GM12878 (cell line): Measurements from ENCODE around the gene N4BP3.

Experiments
- ATF2 ChIP-seq: IDR thresholded peaks from 2 replicates; pipeline ENCODE4 v1.6.1; 2012; ENCODE audit warnings: low read length, inconsistent platforms
- EZH2 ChIP-seq: IDR thresholded peaks from 2 replicates; pipeline ENCODE4 v1.6.1; 2012; ENCODE audit warnings: low read depth, mild to moderate bottlenecking, control low read depth, inconsistent platforms, low read length, borderline replicate concordance; ENCODE audit not compliant: control insufficient read depth
- GATAD2B ChIP-seq: fragments of 450-650 bp; conservative IDR thresholded peaks from 2 replicates; pipeline ENCODE4 v1.6.1; 2017; ENCODE audit warnings: low read depth, mild to moderate bottlenecking, moderate library complexity
- RB1 ChIP-seq: fragments of 450-650 bp; formaldehyde crosslinking; IDR thresholded peaks from 2 replicates; pipeline ENCODE4 v1.6.1; 2017; ENCODE audit warnings: mild to moderate bottlenecking, borderline replicate concordance
- SP1 ChIP-seq: IDR thresholded peaks from one replicate; pipeline ENCODE4 v1.6.1; 2011; ENCODE audit warnings: low read depth, low read length
- TF ChIP-seq, protein P1 (sequence below): fragments of 450-650 bp; formaldehyde crosslinking; IDR thresholded peaks from 2 replicates; pipeline ENCODE4 v1.4.0; 2022; ENCODE audit warnings: mild to moderate bottlenecking, moderate library complexity
- TF ChIP-seq, protein P2 (sequence below), 3 experiments: IDR thresholded peaks in 2 of 3; conservative IDR thresholded peaks in 1 of 3; 2 replicates each; pipeline ENCODE4 v1.5.1; 2011; ENCODE audit warnings: low read depth in 3 of 3, low read length in 3 of 3, mild to moderate bottlenecking in 3 of 3, control low read depth in 2 of 3, moderate library complexity in 2 of 3, inconsistent platforms in 1 of 3, mixed read lengths in 1 of 3; ENCODE audit not compliant: control insufficient read depth in 2 of 3, insufficient read depth in 1 of 3; ENCODE audit errors: extremely low read depth in 1 of 3

- TF ChIP-seq ATF2 (no peak), SP1 (no peak), RB1 (no peak), GATAD2B (no peak), EZH2 (no peak)
- TF ChIP-seq, protein P1, sequence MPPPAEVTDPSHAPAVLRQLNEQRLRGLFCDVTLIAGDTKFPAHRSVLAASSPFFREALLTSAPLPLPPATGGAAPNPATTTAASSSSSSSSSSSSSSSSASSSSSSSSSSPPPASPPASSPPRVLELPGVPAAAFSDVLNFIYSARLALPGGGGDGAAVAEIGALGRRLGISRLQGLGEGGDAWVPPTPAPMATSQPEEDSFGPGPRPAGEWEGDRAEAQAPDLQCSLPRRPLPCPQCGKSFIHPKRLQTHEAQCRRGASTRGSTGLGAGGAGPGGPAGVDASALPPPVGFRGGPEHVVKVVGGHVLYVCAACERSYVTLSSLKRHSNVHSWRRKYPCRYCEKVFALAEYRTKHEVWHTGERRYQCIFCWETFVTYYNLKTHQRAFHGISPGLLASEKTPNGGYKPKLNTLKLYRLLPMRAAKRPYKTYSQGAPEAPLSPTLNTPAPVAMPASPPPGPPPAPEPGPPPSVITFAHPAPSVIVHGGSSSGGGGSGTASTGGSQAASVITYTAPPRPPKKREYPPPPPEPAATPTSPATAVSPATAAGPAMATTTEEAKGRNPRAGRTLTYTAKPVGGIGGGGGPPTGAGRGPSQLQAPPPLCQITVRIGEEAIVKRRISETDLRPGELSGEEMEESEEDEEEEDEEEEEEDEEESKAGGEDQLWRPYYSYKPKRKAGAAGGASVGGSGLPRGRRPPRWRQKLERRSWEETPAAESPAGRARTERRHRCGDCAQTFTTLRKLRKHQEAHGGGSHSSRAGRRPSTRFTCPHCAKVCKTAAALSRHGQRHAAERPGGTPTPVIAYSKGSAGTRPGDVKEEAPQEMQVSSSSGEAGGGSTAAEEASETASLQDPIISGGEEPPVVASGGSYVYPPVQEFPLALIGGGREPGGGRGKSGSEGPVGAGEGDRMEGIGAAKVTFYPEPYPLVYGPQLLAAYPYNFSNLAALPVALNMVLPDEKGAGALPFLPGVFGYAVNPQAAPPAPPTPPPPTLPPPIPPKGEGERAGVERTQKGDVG (CRISPR knock-in tag), result no peak
- TF ChIP-seq, protein P2, sequence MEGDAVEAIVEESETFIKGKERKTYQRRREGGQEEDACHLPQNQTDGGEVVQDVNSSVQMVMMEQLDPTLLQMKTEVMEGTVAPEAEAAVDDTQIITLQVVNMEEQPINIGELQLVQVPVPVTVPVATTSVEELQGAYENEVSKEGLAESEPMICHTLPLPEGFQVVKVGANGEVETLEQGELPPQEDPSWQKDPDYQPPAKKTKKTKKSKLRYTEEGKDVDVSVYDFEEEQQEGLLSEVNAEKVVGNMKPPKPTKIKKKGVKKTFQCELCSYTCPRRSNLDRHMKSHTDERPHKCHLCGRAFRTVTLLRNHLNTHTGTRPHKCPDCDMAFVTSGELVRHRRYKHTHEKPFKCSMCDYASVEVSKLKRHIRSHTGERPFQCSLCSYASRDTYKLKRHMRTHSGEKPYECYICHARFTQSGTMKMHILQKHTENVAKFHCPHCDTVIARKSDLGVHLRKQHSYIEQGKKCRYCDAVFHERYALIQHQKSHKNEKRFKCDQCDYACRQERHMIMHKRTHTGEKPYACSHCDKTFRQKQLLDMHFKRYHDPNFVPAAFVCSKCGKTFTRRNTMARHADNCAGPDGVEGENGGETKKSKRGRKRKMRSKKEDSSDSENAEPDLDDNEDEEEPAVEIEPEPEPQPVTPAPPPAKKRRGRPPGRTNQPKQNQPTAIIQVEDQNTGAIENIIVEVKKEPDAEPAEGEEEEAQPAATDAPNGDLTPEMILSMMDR (IDR thresholded peaks at IDR 0.05 in 2 of 3, conservative IDR thresholded peaks at IDR 0.05 in 1 of 3; ENCODE audit: control insufficient read depth in 2 of 3, extremely low read depth in 1 of 3, insufficient read depth in 1 of 3, low read depth in 3 of 3, low read length in 3 of 3), result no peak
Measured at GRCh38 chr5:178174456-178174855, 61.1 kb downstream of the N4BP3 start.
